Stomach (tissue), 4 donors: Measurements from ENCODE around the gene UCK2.

Experiments used
- CTCF ChIP-seq, 7 experiments: fragments of 450-650 bp in 4 of 7; fragments of 200-600 bp in 3 of 7; sonication (generic) in 3 of 7; IDR thresholded peaks; one replicate each; pipeline ENCODE4 v1.5.1; 2016 to 2019; ENCODE audit warnings: antibody characterized with exemption in 7 of 7, control low read depth in 2 of 7, mild to moderate bottlenecking in 1 of 7
- EP300 ChIP-seq: sonication (generic); formaldehyde crosslinking; IDR thresholded peaks from one replicate; pipeline ENCODE4 v1.6.1; 2017; ENCODE audit warnings: antibody characterized with exemption
- POLR2A ChIP-seq, 4 donors: fragments of 450-650 bp; IDR thresholded peaks; one replicate each; pipeline ENCODE4 v1.6.1; 2016; ENCODE audit warnings: antibody characterized with exemption in 4 of 4, control low read depth in 2 of 4, mild to moderate bottlenecking in 1 of 4, moderate library complexity in 1 of 4
- POLR2AphosphoS5 ChIP-seq, 3 donors: sonication (generic); formaldehyde crosslinking; IDR thresholded peaks; one replicate each; pipeline ENCODE4 v1.6.1; 2016; ENCODE audit warnings: antibody characterized with exemption in 3 of 3

GRCh38 chr1:165853528-165854075 is 26.2 kb downstream of the UCK2 start:
- TF ChIP-seq POLR2A (IDR thresholded peaks at IDR 0.05), result no peak
- TF ChIP-seq CTCF (IDR thresholded peaks at IDR 0.05), result no peak
- TF ChIP-seq EP300, result no peak
- TF ChIP-seq POLR2AphosphoS5 (IDR thresholded peaks at IDR 0.05), result no peak
